Measurements from ENCODE around the gene FARS2. TPM values are rescaled to one million over a fixed set of nuclear protein-coding genes. Genes with fewer than 3 reads are reported as not detected.

Gene FARS2
- total RNA-seq, 2 experiments from 2014 or later = 13.8 to 14.3 TPM

DNA sequence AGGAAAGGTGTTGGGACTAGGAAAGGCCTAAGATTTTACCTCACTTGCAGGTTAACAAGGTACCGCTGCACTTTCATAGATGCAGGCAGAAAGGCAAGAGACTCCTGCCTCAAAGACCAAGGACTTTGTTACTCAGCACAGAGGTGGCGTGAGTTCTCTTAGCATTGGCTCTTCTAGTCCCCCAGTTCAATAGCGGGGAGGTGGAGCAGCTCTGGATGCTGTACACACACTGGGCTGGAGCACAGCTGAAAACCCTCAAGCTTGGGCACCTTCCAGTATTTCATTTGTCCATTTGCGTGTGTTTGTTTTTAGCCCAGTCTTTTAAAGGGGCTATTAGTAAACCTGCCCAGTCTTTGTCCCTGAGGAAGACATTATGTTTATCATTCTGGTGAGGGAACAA is 345.2 kb downstream of the FARS2 start:
- Histone ChIP-seq H3K36me3 (ENCODE audit: insufficient read depth, low read length) (no peaks in the 10 kb centered on the region), H3K79me2 (ENCODE audit: insufficient read depth, low read depth, low read length) (no peaks in the 10 kb centered on the region), H2AFZ (ENCODE audit: low read length) (no peak overlapping the region), H3K9me2 (ENCODE audit: insufficient read depth, low read length) (no peaks in the 10 kb centered on the region), H3K4me3 (ENCODE audit: low read depth, low read length, poor library complexity, severe bottlenecking) (no peak overlapping the region), H3K4me1 (ENCODE audit: insufficient read depth, low read length, poor library complexity, severe bottlenecking) (no peaks in the 10 kb centered on the region), H3K27ac (ENCODE audit: low read depth, low read length, poor library complexity, severe bottlenecking) (no peak overlapping the region), H3K9me3 (ENCODE audit: low read length) (no peaks in the 10 kb centered on the region), H3K4me2 (ENCODE audit: low read length) (no peak overlapping the region), H4K20me1 (ENCODE audit: insufficient read depth, low read length) (no peaks in the 10 kb centered on the region)
- DNase-seq (ENCODE audit: low spot score) = no peak
- BruUV-seq (replicated peaks) = no TSS peak
- intact Hi-C loops (cut with micrococcal nuclease; ENCODE audit: unreplicated experiment) = no loop called here
- ChIA-PET POLR2A (no interaction called here), CTCF (ENCODE audit: unreplicated experiment) (no interaction called here)
- TF ChIP-seq EZH2phosphoT487 (IDR thresholded peaks at IDR 0.05; ENCODE audit: borderline replicate concordance, low read depth, low read length) = no peak
- TF ChIP-seq, protein P1, sequence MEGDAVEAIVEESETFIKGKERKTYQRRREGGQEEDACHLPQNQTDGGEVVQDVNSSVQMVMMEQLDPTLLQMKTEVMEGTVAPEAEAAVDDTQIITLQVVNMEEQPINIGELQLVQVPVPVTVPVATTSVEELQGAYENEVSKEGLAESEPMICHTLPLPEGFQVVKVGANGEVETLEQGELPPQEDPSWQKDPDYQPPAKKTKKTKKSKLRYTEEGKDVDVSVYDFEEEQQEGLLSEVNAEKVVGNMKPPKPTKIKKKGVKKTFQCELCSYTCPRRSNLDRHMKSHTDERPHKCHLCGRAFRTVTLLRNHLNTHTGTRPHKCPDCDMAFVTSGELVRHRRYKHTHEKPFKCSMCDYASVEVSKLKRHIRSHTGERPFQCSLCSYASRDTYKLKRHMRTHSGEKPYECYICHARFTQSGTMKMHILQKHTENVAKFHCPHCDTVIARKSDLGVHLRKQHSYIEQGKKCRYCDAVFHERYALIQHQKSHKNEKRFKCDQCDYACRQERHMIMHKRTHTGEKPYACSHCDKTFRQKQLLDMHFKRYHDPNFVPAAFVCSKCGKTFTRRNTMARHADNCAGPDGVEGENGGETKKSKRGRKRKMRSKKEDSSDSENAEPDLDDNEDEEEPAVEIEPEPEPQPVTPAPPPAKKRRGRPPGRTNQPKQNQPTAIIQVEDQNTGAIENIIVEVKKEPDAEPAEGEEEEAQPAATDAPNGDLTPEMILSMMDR (conservative IDR thresholded peaks at IDR 0.05; ENCODE audit: low read length) = no peak

DNA sequence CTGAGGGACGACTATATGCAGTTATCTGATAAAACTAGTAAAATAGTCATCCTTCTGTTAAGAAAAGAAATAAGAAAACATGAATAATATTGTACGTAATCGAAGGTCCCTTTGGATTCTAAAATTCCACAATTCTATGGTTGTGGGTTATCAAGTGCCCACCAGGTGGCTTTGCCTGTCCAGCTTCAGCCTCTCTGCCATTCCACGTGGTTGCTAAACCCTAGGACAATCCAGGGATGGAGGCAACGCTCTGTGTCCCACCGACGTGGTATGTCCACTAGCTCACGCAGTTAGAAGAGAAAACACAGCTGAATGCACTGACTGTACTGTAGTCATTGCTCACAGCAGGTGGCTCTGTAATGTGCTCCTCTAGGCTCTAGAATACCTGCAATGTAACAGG is 349.3 kb downstream of the FARS2 start:
- Histone ChIP-seq H2AFZ (ENCODE audit: low read length) (no peak overlapping the region), H3K27ac (ENCODE audit: low read depth, low read length, poor library complexity, severe bottlenecking) (no peak overlapping the region), H3K4me2 (ENCODE audit: low read length) (no peak overlapping the region), H4K20me1 (ENCODE audit: insufficient read depth, low read length) (no peaks in the 10 kb centered on the region), H3K4me3 (ENCODE audit: low read depth, low read length, poor library complexity, severe bottlenecking) (no peak overlapping the region), H3K9me3 (ENCODE audit: low read length) (no peaks in the 10 kb centered on the region), H3K4me1 (ENCODE audit: insufficient read depth, low read length, poor library complexity, severe bottlenecking) (no peaks in the 10 kb centered on the region), H3K79me2 (ENCODE audit: insufficient read depth, low read depth, low read length) (no peaks in the 10 kb centered on the region), H3K9me2 (ENCODE audit: insufficient read depth, low read length) (no peaks in the 10 kb centered on the region), H3K36me3 (ENCODE audit: insufficient read depth, low read length) (no peaks in the 10 kb centered on the region)
- TF ChIP-seq, protein P1 (conservative IDR thresholded peaks at IDR 0.05; ENCODE audit: low read length) = no peak
- no peak for TF ChIP-seq EZH2phosphoT487 (IDR thresholded peaks at IDR 0.05; ENCODE audit: borderline replicate concordance, low read depth, low read length)
- POLR2A ChIA-PET = interaction anchor here (0.6 to 0.7 kb wide), 2 partner anchors 13 to 26 kb away, joined by 3 read pairs; no protein-coding TSS in a partner anchor
- DNase-seq (ENCODE audit: low spot score) = no peak
- no TSS peak for BruUV-seq (replicated peaks)
- intact Hi-C loops (cut with micrococcal nuclease; ENCODE audit: unreplicated experiment) = no loop called here
- CTCF ChIA-PET (ENCODE audit: unreplicated experiment) = no interaction called here

DNA sequence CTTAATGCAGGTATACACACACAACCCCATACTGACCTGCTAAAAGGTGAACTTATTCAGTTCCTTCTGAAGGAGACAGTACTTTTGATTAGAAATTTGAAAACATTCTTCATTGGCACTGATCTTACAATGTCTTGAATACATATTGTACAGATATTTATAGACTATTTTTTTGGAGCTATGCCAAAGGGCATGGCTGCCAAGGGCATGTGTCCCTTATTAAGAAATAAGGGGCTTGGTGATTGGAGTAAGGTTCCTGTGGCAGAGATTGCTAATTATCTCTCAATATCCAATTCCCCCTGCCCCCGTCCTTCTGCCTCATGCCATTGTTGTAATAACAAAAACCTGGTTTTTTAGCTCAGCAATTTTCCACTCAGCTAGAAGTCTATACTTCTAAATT is 355.9 kb downstream of the FARS2 start:
- H3K9me2 ChIP-seq (ENCODE audit: insufficient read depth, low read length) = no peaks in the 10 kb centered on the region
- H3K4me2 ChIP-seq (ENCODE audit: low read length) = no peak overlapping the region
- intact Hi-C loops (cut with micrococcal nuclease; ENCODE audit: unreplicated experiment) = no loop called here
- no peak overlapping the region for H3K27ac ChIP-seq (ENCODE audit: low read depth, low read length, poor library complexity, severe bottlenecking)
- DNase-seq (ENCODE audit: low spot score) = no peak
- H3K9me3 ChIP-seq (ENCODE audit: low read length) = no peaks in the 10 kb centered on the region
- no peaks in the 10 kb centered on the region for H4K20me1 ChIP-seq (ENCODE audit: insufficient read depth, low read length)
- BruUV-seq (replicated peaks) = no TSS peak
- ChIA-PET POLR2A (no interaction called here), CTCF (ENCODE audit: unreplicated experiment) (no interaction called here)
- no peak overlapping the region for H2AFZ ChIP-seq (ENCODE audit: low read length)
- no peak for TF ChIP-seq EZH2phosphoT487 (IDR thresholded peaks at IDR 0.05; ENCODE audit: borderline replicate concordance, low read depth, low read length)
- TF ChIP-seq, protein P1 (conservative IDR thresholded peaks at IDR 0.05; ENCODE audit: low read length) = no peak
- H3K36me3 ChIP-seq (ENCODE audit: insufficient read depth, low read length) = no peaks in the 10 kb centered on the region
- H3K4me3 ChIP-seq (ENCODE audit: low read depth, low read length, poor library complexity, severe bottlenecking) = no peak overlapping the region
- peaks cover 9% of the 10 kb centered on the region for H3K4me1 ChIP-seq (ENCODE audit: insufficient read depth, low read length, poor library complexity, severe bottlenecking)
- H3K79me2 ChIP-seq (ENCODE audit: insufficient read depth, low read depth, low read length) = no peaks in the 10 kb centered on the region
